H1 (cell line): ENCODE measurements around the gene PPME1. TPM values are rescaled to one million over a fixed set of nuclear protein-coding genes. Genes with fewer than 3 reads are reported as not detected.

Experiments
- CTCF ChIA-PET: fragments of 300-600 bp; sonication (Branson Sonifier 250); formaldehyde crosslinking; loops from one replicate; lab custom pipeline; 2021; ENCODE audit not compliant: partially characterized antibody; lab: Charles Lee
- POLR2A ChIA-PET: fragments of 300-600 bp; sonication (Branson Sonifier 250); formaldehyde crosslinking; loops from one replicate; lab custom pipeline; 2021; ENCODE audit warnings: inconsistent platforms; ENCODE audit not compliant: partially characterized antibody; lab: Charles Lee
- DNase-seq, 2 experiments: peaks; one replicate each; pipeline versions ENCODE4 v3.0.0 to v3.0.0-alpha.2; 2010 to 2022; ENCODE audit warnings: low spot score in 2 of 2, low read depth in 1 of 2, mixed read lengths in 1 of 2
- FAIRE-seq: peaks from 2 replicates; lab custom pipeline; 2011; peaks lifted over from hg19 to GRCh38; lab: Jason Lieb, UNC
- H2AFZ ChIP-seq: 2 replicates; pipeline ENCODE4 v1.8.1; 2012; ENCODE audit warnings: low read length, inconsistent platforms
- H2AK5ac ChIP-seq: 2 replicates; pipeline ENCODE4 v1.6.1; 2013; ENCODE audit warnings: low read depth, low read length
- H2BK120ac ChIP-seq: replicated peaks from 2 replicates; pipeline ENCODE3; 2013; ENCODE audit warnings: low read depth, low read length, inconsistent platforms
- H2BK12ac ChIP-seq: 2 replicates; pipeline ENCODE4 v1.6.1; 2013; ENCODE audit warnings: low read depth, low read length
- H2BK15ac ChIP-seq: 2 replicates; pipeline ENCODE4 v1.6.1; 2013; ENCODE audit warnings: low read length
- H2BK20ac ChIP-seq: 2 replicates; pipeline ENCODE4 v1.6.1; 2013; ENCODE audit warnings: low read length
- H2BK5ac ChIP-seq: 2 replicates; pipeline ENCODE4 v1.6.1; 2013; ENCODE audit warnings: low read depth, low read length
- H3K14ac ChIP-seq: 2 replicates; pipeline ENCODE4 v1.6.1; 2013; ENCODE audit warnings: inconsistent platforms; ENCODE audit not compliant: insufficient read length
- H3K18ac ChIP-seq: 2 replicates; pipeline ENCODE4 v1.6.1; 2013; ENCODE audit warnings: low read length; ENCODE audit errors: extremely low read depth
- H3K23ac ChIP-seq: 2 replicates; pipeline ENCODE4 v1.6.1; 2013; ENCODE audit warnings: inconsistent platforms; ENCODE audit not compliant: insufficient read length
- H3K23me2 ChIP-seq: 2 replicates; pipeline ENCODE4 v1.6.1; 2013; ENCODE audit warnings: low read depth, low read length
- H3K27ac ChIP-seq: 2 replicates; pipeline ENCODE4 v1.6.1; 2011; ENCODE audit warnings: low read depth, low read length, inconsistent platforms
- H3K27me3 ChIP-seq, 4 experiments: replicated peaks in 1 of 4; 1 replicate in 1 of 4; 2 replicates in 3 of 4; pipeline versions ENCODE4 v1.6.1 to v1.8.1; 2011 to 2013; ENCODE audit warnings: low read length in 3 of 4, mild to moderate bottlenecking in 3 of 4, inconsistent platforms in 2 of 4, mixed read lengths in 2 of 4, moderate library complexity in 1 of 4; ENCODE audit not compliant: control insufficient read depth in 3 of 4, insufficient read depth in 3 of 4; ENCODE audit errors: extremely low read depth in 1 of 4
- H3K36me3 ChIP-seq, 4 experiments: 2 replicates each; pipeline versions ENCODE4 v1.6.1 to v1.8.1; 2011 to 2013; ENCODE audit warnings: mild to moderate bottlenecking in 4 of 4, low read length in 3 of 4, moderate library complexity in 2 of 4, control low read depth in 1 of 4, inconsistent platforms in 1 of 4; ENCODE audit not compliant: insufficient read depth in 4 of 4, control insufficient read depth in 2 of 4
- H3K4ac ChIP-seq: replicated peaks from 2 replicates; pipeline ENCODE3; 2013; ENCODE audit warnings: low read length, low read depth, mixed read lengths, inconsistent platforms; ENCODE audit not compliant: insufficient read length
- H3K4me1 ChIP-seq, 4 experiments: replicated peaks in 1 of 4; 1 replicate in 1 of 4; 2 replicates in 3 of 4; pipeline versions ENCODE4 v1.6.1 to v1.8.1; 2011 to 2013; ENCODE audit warnings: low read length in 3 of 4, inconsistent platforms in 2 of 4, mixed read lengths in 1 of 4; ENCODE audit not compliant: insufficient read depth in 4 of 4, control insufficient read depth in 3 of 4
- H3K4me2 ChIP-seq, 2 experiments: 2 replicates each; pipeline versions ENCODE4 v1.6.1 to v1.8.1; 2011 to 2013; ENCODE audit warnings: low read depth in 2 of 2, low read length in 2 of 2, control low read depth in 1 of 2, inconsistent platforms in 1 of 2, mild to moderate bottlenecking in 1 of 2; ENCODE audit not compliant: insufficient read depth in 1 of 2
- H3K4me3 ChIP-seq, 4 experiments: fragments of 200-600, 300-600 bp in 1 of 4; sonication (generic), shearing (Covaris generic), sonication (Bioruptor Twin) in 1 of 4; 2 replicates each; pipeline versions ENCODE4 v1.5.1 to v1.8.1; 2011 to 2016; ENCODE audit warnings: low read length in 4 of 4, low read depth in 3 of 4, control low read depth in 2 of 4, inconsistent platforms in 2 of 4, mild to moderate bottlenecking in 2 of 4, mixed read lengths in 1 of 4, moderate library complexity in 1 of 4; ENCODE audit not compliant: insufficient read depth in 2 of 4; ENCODE audit errors: extremely low read depth in 1 of 4
- H3K56ac ChIP-seq: replicated peaks from 2 replicates; pipeline ENCODE3; 2013; ENCODE audit warnings: low read depth, mild to moderate bottlenecking, mixed read lengths, low read length, inconsistent platforms; ENCODE audit not compliant: insufficient read length
- H3K79me1 ChIP-seq: 2 replicates; pipeline ENCODE4 v1.6.1; 2013; ENCODE audit warnings: low read depth, low read length, control low read depth
- H3K79me2 ChIP-seq, 2 experiments: 2 replicates each; pipeline versions ENCODE4 v1.6.1 to v1.8.1; 2012 to 2013; ENCODE audit warnings: low read length in 2 of 2, mild to moderate bottlenecking in 2 of 2, inconsistent platforms in 1 of 2; ENCODE audit not compliant: insufficient read depth in 2 of 2, control insufficient read depth in 1 of 2
- H3K9ac ChIP-seq, 4 experiments: replicated peaks in 1 of 4; 1 replicate in 1 of 4; 2 replicates in 3 of 4; pipeline versions ENCODE4 v1.6.1 to v1.8.1; 2011 to 2013; ENCODE audit warnings: low read depth in 3 of 4, low read length in 3 of 4, control low read depth in 2 of 4, mild to moderate bottlenecking in 2 of 4, moderate library complexity in 2 of 4, inconsistent platforms in 1 of 4; ENCODE audit errors: extremely low read depth in 1 of 4
- H3K9me3 ChIP-seq, 2 experiments: 2 replicates each; pipeline versions ENCODE4 v1.6.1 to v1.8.1; 2012 to 2013; ENCODE audit warnings: mild to moderate bottlenecking in 2 of 2, moderate library complexity in 2 of 2, control low read depth in 1 of 2, inconsistent platforms in 1 of 2, low read depth in 1 of 2, low read length in 1 of 2, mixed read lengths in 1 of 2; ENCODE audit not compliant: insufficient read depth in 2 of 2
- H4K20me1 ChIP-seq, 2 experiments: replicated peaks in 1 of 2; 2 replicates each; pipeline versions ENCODE3 to v1.8.1; 2011 to 2013; ENCODE audit warnings: inconsistent platforms in 2 of 2, low read length in 2 of 2, mild to moderate bottlenecking in 1 of 2; ENCODE audit not compliant: insufficient read depth in 2 of 2, control insufficient read depth in 1 of 2
- H4K5ac ChIP-seq: 2 replicates; pipeline ENCODE4 v1.6.1; 2013; ENCODE audit warnings: low read length, low read depth, mixed read lengths, inconsistent platforms; ENCODE audit not compliant: insufficient read length
- H4K8ac ChIP-seq: 2 replicates; pipeline ENCODE4 v1.8.0; 2013; ENCODE audit warnings: mild to moderate bottlenecking, moderate library complexity, low read length, inconsistent platforms; ENCODE audit not compliant: insufficient read depth; ENCODE audit errors: extremely low read depth
- H4K91ac ChIP-seq: replicated peaks from 2 replicates; pipeline ENCODE3; 2013; ENCODE audit warnings: low read length, mixed read lengths, inconsistent platforms; ENCODE audit not compliant: insufficient read length
- ATF3 ChIP-seq: IDR thresholded peaks from 2 replicates; pipeline ENCODE4 v1.6.1; 2011; ENCODE audit warnings: low read depth, mild to moderate bottlenecking, low read length; ENCODE audit not compliant: insufficient read depth
- CHD1 ChIP-seq: IDR thresholded peaks from 2 replicates; pipeline ENCODE4 v1.6.1; 2012; ENCODE audit warnings: low read depth, low read length, improper control_type of control experiment
- EGR1 ChIP-seq: IDR thresholded peaks from 2 replicates; pipeline ENCODE4 v1.6.1; 2011; ENCODE audit warnings: low read depth, low read length, borderline replicate concordance
- FOSL1 ChIP-seq: IDR thresholded peaks from 2 replicates; pipeline ENCODE4 v1.6.1; 2011; ENCODE audit warnings: mild to moderate bottlenecking, low read depth, low read length, moderate library complexity; ENCODE audit not compliant: insufficient read depth
- JUND ChIP-seq: IDR thresholded peaks from 2 replicates; pipeline ENCODE4 v1.6.1; 2011; ENCODE audit warnings: mild to moderate bottlenecking, improper control_type of control experiment, low read length
- PHF8 ChIP-seq: fragments of 200-600 bp; sonication (generic); conservative IDR thresholded peaks from 2 replicates; pipeline ENCODE4 v1.7.1; 2012; ENCODE audit warnings: low read depth, mild to moderate bottlenecking, inconsistent platforms, low read length, moderate library complexity
- SP2 ChIP-seq: IDR thresholded peaks from 2 replicates; pipeline ENCODE4 v1.6.1; 2012; ENCODE audit warnings: mild to moderate bottlenecking, low read length, inconsistent platforms
- TAF1 ChIP-seq: IDR thresholded peaks from 2 replicates; pipeline ENCODE4 v1.6.1; 2011; ENCODE audit warnings: mild to moderate bottlenecking, low read depth, low read length
- TEAD4 ChIP-seq: IDR thresholded peaks from 2 replicates; pipeline ENCODE4 v1.6.1; 2012; ENCODE audit warnings: low read depth, low read length, inconsistent platforms, mixed read lengths
- WGBS, 2 experiments: shearing (Covaris generic) in 1 of 2; methylation state at CpG; one replicate each; pipeline versions ENCODE4 v1.1.6 to v1.1.7; 2013 to 2015; ENCODE audit warnings: low lambda C conversion rate in 2 of 2, mixed read lengths in 2 of 2, inconsistent platforms in 1 of 2, low coverage in 1 of 2, missing lambda C conversion rate in 1 of 2; ENCODE audit not compliant: insufficient replicate concordance in 2 of 2, insufficient coverage in 1 of 2, insufficient read length in 1 of 2; ENCODE audit errors: extremely low coverage in 1 of 2, missing lambda C conversion rate in 1 of 2; 5-methylcytosine and 5-hydroxymethylcytosine counted together
- polyA plus RNA-seq, 7 experiments: library from polyadenylated mRNA; depleted of rRNA in 3 of 7; stranded (reverse) in 5 of 7; unstranded in 2 of 7; fragments of >200 nt in 5 of 7; fragments of 200-250 nt in 2 of 7; gene quantifications; 1 replicate in 5 of 7; 2 replicates in 1 of 7; 4 replicates in 1 of 7; pipeline versions ENCODE4 v1.2.1 to v1.2.3, GENCODE V29; 2011 to 2013; ENCODE audit warnings: missing spikeins in 2 of 7, mixed read lengths in 2 of 7
- total RNA-seq: library from RNA; stranded (reverse); fragmentation: NEBNext Ultra II Directional; extraction: Animal tissue kit (Norgen Biotek cat#: 25700); gene quantifications from 2 replicates; pipeline ENCODE4 v1.2.1, GENCODE V29; 2021

The PPME1 gene
- total and polyA plus RNA-seq, 2 of the 8 experiments (the other 6 are each of a cell fraction or from before 2014, with no cell fraction given) = 55.1 to 64.5 TPM

GRCh38 chr11:74157169-74157568 lies 13.9 kb upstream of the PPME1 start:
- Histone ChIP-seq H3K56ac (no peak overlapping the region), H3K27me3 (peaks cover 0 to 1% (median 0%) of the 10 kb centered on the region in 4 experiments; a peak in 1 of 7 replicates), H2BK5ac (no peak overlapping the region), H3K36me3 (peaks cover 0 to 5% (median 0%) of the 10 kb centered on the region in 4 experiments; a peak in 1 of 8 replicates), H3K4ac (no peak overlapping the region), H3K27ac (no peak overlapping the region), H2BK12ac (no peak overlapping the region), H2AK5ac (no peak overlapping the region), H2BK15ac (no peak overlapping the region), H4K8ac (no peak overlapping the region), H2BK20ac (no peak overlapping the region), H4K91ac (no peak overlapping the region), H3K9me3 (no peaks in the 10 kb centered on the region), H3K4me2 (no peak overlapping the region), H3K18ac (no peak overlapping the region), H3K79me2 (no peaks in the 10 kb centered on the region), H4K5ac (no peak overlapping the region), H3K23ac (no peak overlapping the region), H4K20me1 (peaks cover 0 to 2% of the 10 kb centered on the region in 2 experiments), H3K4me1 (no peaks in the 10 kb centered on the region), H3K79me1 (no peaks in the 10 kb centered on the region), H2AFZ (no peak overlapping the region), H2BK120ac (no peak overlapping the region), H3K4me3 (no peak overlapping the region), H3K9ac (no peak overlapping the region), H3K23me2 (no peaks in the 10 kb centered on the region), H3K14ac (no peak overlapping the region)
- DNase-seq (no peak), FAIRE-seq (no peak)
- ChIA-PET POLR2A (no interaction called here), CTCF (interaction anchor here (1.4 kb wide), 1 partner anchor 10 kb away, joined by 5 read pairs; no protein-coding TSS in a partner anchor)
- WGBS, 2 experiments = 71% methylated on average over 1 of the region's 1 CpG; no CpG with 5 or more reads in 1 of the 2 experiments
- no peak for TF ChIP-seq FOSL1
- no peak for TF ChIP-seq CHD1
- TF ChIP-seq PHF8 = no peak
- TF ChIP-seq ATF3 = no peak
- no peak for TF ChIP-seq TAF1
- TF ChIP-seq JUND = no peak
- TF ChIP-seq EGR1 = no peak
- no peak for TF ChIP-seq SP2
- TF ChIP-seq TEAD4 = no peak
